ENCODE measurements around the gene PCP4L1.

PCP4L1 gene

GRCh38 chr1:161273402-161273801 is 14.9 kb downstream of the PCP4L1 start:
- Histone ChIP-seq H4K20me1 (no peaks in the 10 kb centered on the region), H3K36me3 (no peaks in the 10 kb centered on the region), H3K9ac (no peak overlapping the region), H3K27me3 (no peaks in the 10 kb centered on the region), H3K4me3 (no peak overlapping the region), H3K4me1 (peaks cover 0 to 4% (median 0%) of the 10 kb centered on the region in 10 experiments; a peak in 6 of 20 replicates), H3K4me2 (no peak overlapping the region), H3K9me3 (replicated peaks in 1 of 11) (no peaks in the 10 kb centered on the region), H3K27ac (no peak overlapping the region)
- TF ChIP-seq Cebpa-rat (IDR thresholded peaks at IDR 0.05): no peak

GRCh38 chr1:161274874-161275273 is 16.3 kb downstream of the PCP4L1 start:
- Histone ChIP-seq H4K20me1 (no peaks in the 10 kb centered on the region), H3K4me3 (no peak overlapping the region), H3K27ac (no peak overlapping the region), H3K9me3 (replicated peaks in 1 of 11) (no peaks in the 10 kb centered on the region), H3K4me1 (peaks cover 0 to 4% (median 0%) of the 10 kb centered on the region in 10 experiments; a peak in 1 of 20 replicates), H3K4me2 (no peak overlapping the region), H3K36me3 (peaks cover 0 to 11% (median 0%) of the 10 kb centered on the region in 11 experiments; a peak in 6 of 22 replicates), H3K9ac (no peak overlapping the region), H3K27me3 (no peaks in the 10 kb centered on the region)
- TF ChIP-seq Cebpa-rat (IDR thresholded peaks at IDR 0.05): no peak

GRCh38 chr1:161282991-161283390 is 24.4 kb downstream of the PCP4L1 start:
- Histone ChIP-seq H3K4me3 (no peak overlapping the region), H3K9ac (no peak overlapping the region), H3K4me1 (peaks cover 0 to 7% (median 0%) of the 10 kb centered on the region in 10 experiments; a peak in 1 of 20 replicates), H3K27me3 (no peaks in the 10 kb centered on the region), H4K20me1 (no peaks in the 10 kb centered on the region; a peak in 1 of 22 replicates), H3K36me3 (peaks cover 0 to 18% (median 0%) of the 10 kb centered on the region in 11 experiments; a peak in 6 of 22 replicates), H3K9me3 (replicated peaks in 1 of 11) (0 out of 22 replicates have a peak, but pooled peaks cover 0 to 4% (median 0%) of the 10 kb centered on the region in 11 experiments), H3K4me2 (peak overlapping the region in 1 of 11 experiments; percentile 40; a peak in 2 of 22 replicates), H3K27ac (no peak overlapping the region)
- TF ChIP-seq Cebpa-rat (IDR thresholded peaks at IDR 0.05): no peak

GRCh38 chr1:161285113-161285512 is 26.6 kb downstream of the PCP4L1 start:
- H3K9me3 ChIP-seq (replicated peaks in 1 of 11): 0 out of 22 replicates have a peak, but pooled peaks cover 0 to 4% (median 0%) of the 10 kb centered on the region in 11 experiments
- no peak overlapping the region for H3K27ac ChIP-seq
- H4K20me1 ChIP-seq: no peaks in the 10 kb centered on the region; a peak in 1 of 22 replicates
- H3K9ac ChIP-seq: no peak overlapping the region
- H3K27me3 ChIP-seq: no peaks in the 10 kb centered on the region
- H3K36me3 ChIP-seq: peaks cover 0 to 9% (median 0%) of the 10 kb centered on the region in 11 experiments; a peak in 1 of 22 replicates
- no peak overlapping the region for H3K4me3 ChIP-seq
- H3K4me1 ChIP-seq: peaks cover 0 to 7% (median 2%) of the 10 kb centered on the region in 10 experiments; a peak in 8 of 20 replicates
- no peak for TF ChIP-seq Cebpa-rat (IDR thresholded peaks at IDR 0.05)
- H3K4me2 ChIP-seq: no peak overlapping the region

- Histone ChIP-seq H3K4me2 (no peak overlapping the region), H3K9ac (no peak overlapping the region), H3K27ac (no peak overlapping the region), H3K36me3 (peaks cover 0 to 9% (median 0%) of the 10 kb centered on the region in 11 experiments; a peak in 1 of 22 replicates), H3K27me3 (no peaks in the 10 kb centered on the region), H4K20me1 (no peaks in the 10 kb centered on the region; a peak in 1 of 22 replicates), H3K9me3 (replicated peaks in 1 of 11) (0 out of 22 replicates have a peak, but pooled peaks cover 0 to 4% (median 0%) of the 10 kb centered on the region in 11 experiments), H3K4me3 (no peak overlapping the region), H3K4me1 (peaks cover 0 to 7% (median 6%) of the 10 kb centered on the region in 10 experiments; a peak in 8 of 20 replicates)
- no peak for TF ChIP-seq Cebpa-rat (IDR thresholded peaks at IDR 0.05)
Observed at GRCh38 chr1:161285521-161285920, 27.0 kb downstream of the PCP4L1 start.

- peaks cover 0 to 12% (median 8%) of the 10 kb centered on the region in 10 experiments; a peak in 8 of 20 replicates for H3K4me1 ChIP-seq
Observed at GRCh38 chr1:161287482-161288054, 29.0 kb downstream of the PCP4L1 start.

GRCh38 chr1:161290779-161291178 is 32.2 kb downstream of the PCP4L1 start:
- no peak overlapping the region for H3K27ac ChIP-seq
- H3K36me3 ChIP-seq: peaks cover 0 to 9% (median 0%) of the 10 kb centered on the region in 11 experiments; a peak in 3 of 22 replicates
- H3K4me3 ChIP-seq: no peak overlapping the region
- H3K4me1 ChIP-seq: peaks cover 0 to 12% (median 8%) of the 10 kb centered on the region in 10 experiments; a peak in 8 of 20 replicates
- no peaks in the 10 kb centered on the region for H3K27me3 ChIP-seq
- no peaks in the 10 kb centered on the region; a peak in 1 of 22 replicates for H4K20me1 ChIP-seq
- no peaks in the 10 kb centered on the region for H3K9me3 ChIP-seq (replicated peaks in 1 of 11)
- H3K4me2 ChIP-seq: no peak overlapping the region; a peak in 1 of 22 replicates
- TF ChIP-seq Cebpa-rat (IDR thresholded peaks at IDR 0.05): no peak
- H3K9ac ChIP-seq: no peak overlapping the region

More at GRCh38 chr1:161287482-161288054, 29.0 kb downstream of the PCP4L1 start:
- no peaks in the 10 kb centered on the region for H3K27me3 ChIP-seq
- H4K20me1 ChIP-seq: no peaks in the 10 kb centered on the region; a peak in 1 of 22 replicates
- TF ChIP-seq Cebpa-rat (IDR thresholded peaks at IDR 0.05): no peak
- no peak overlapping the region for H3K9ac ChIP-seq
- H3K4me2 ChIP-seq: no peak overlapping the region
- no peak overlapping the region for H3K27ac ChIP-seq
- H3K9me3 ChIP-seq (replicated peaks in 1 of 11): no peaks in the 10 kb centered on the region
- no peak overlapping the region for H3K4me3 ChIP-seq
- H3K36me3 ChIP-seq: peaks cover 0 to 9% (median 0%) of the 10 kb centered on the region in 11 experiments; a peak in 3 of 22 replicates

- no peak overlapping the region for H3K9ac ChIP-seq
- H3K4me1 ChIP-seq: peaks cover 7 to 36% (median 24%) of the 10 kb centered on the region in 10 experiments; a peak in 19 of 20 replicates
- no peak overlapping the region for H3K4me3 ChIP-seq
- TF ChIP-seq Cebpa-rat (IDR thresholded peaks at IDR 0.05): no peak
- H3K9me3 ChIP-seq (replicated peaks in 1 of 11): no peaks in the 10 kb centered on the region
- H4K20me1 ChIP-seq: peaks cover 0 to 17% (median 0%) of the 10 kb centered on the region in 11 experiments; a peak in 2 of 22 replicates
- no peak overlapping the region for H3K27ac ChIP-seq
- no peaks in the 10 kb centered on the region for H3K27me3 ChIP-seq
- peak overlapping the region in 4 of 11 experiments; percentile 63 to 76 (median 71); a peak in 8 of 22 replicates for H3K4me2 ChIP-seq
- peaks cover 0 to 9% (median 0%) of the 10 kb centered on the region in 11 experiments; a peak in 2 of 22 replicates for H3K36me3 ChIP-seq
Observed at GRCh38 chr1:161297415-161297814, 38.9 kb downstream of the PCP4L1 start.

GRCh38 chr1:161298116-161298515 is 39.6 kb downstream of the PCP4L1 start:
- H3K9me3 ChIP-seq (replicated peaks in 1 of 11): no peaks in the 10 kb centered on the region
- no peak for TF ChIP-seq Cebpa-rat (IDR thresholded peaks at IDR 0.05)
- H3K27me3 ChIP-seq: no peaks in the 10 kb centered on the region
- H3K4me3 ChIP-seq: no peak overlapping the region
- H3K4me2 ChIP-seq: peak overlapping the region in 8 of 11 experiments; percentile 2 to 76 (median 60); a peak in 12 of 22 replicates
- peaks cover 0 to 9% (median 0%) of the 10 kb centered on the region in 11 experiments; a peak in 5 of 22 replicates for H3K36me3 ChIP-seq
- H3K4me1 ChIP-seq: peaks cover 10 to 40% (median 29%) of the 10 kb centered on the region in 10 experiments
- no peak overlapping the region; a peak in 1 of 22 replicates for H3K27ac ChIP-seq
- peaks cover 0 to 19% (median 0%) of the 10 kb centered on the region in 11 experiments; a peak in 5 of 22 replicates for H4K20me1 ChIP-seq
- H3K9ac ChIP-seq: no peak overlapping the region
